HG02840 (cell line): ENCODE data around the gene MGAT3.

Experiments used
- ATAC-seq: cut with Tn5 transposase; IDR thresholded peaks from one replicate; pipeline ENCODE4 v1.9.1; 2021; ENCODE audit warnings: mild to moderate bottlenecking, moderate library complexity, moderate number of reproducible peaks; ENCODE audit not compliant: unreplicated experiment, low FRiP score

The MGAT3 gene

DNA sequence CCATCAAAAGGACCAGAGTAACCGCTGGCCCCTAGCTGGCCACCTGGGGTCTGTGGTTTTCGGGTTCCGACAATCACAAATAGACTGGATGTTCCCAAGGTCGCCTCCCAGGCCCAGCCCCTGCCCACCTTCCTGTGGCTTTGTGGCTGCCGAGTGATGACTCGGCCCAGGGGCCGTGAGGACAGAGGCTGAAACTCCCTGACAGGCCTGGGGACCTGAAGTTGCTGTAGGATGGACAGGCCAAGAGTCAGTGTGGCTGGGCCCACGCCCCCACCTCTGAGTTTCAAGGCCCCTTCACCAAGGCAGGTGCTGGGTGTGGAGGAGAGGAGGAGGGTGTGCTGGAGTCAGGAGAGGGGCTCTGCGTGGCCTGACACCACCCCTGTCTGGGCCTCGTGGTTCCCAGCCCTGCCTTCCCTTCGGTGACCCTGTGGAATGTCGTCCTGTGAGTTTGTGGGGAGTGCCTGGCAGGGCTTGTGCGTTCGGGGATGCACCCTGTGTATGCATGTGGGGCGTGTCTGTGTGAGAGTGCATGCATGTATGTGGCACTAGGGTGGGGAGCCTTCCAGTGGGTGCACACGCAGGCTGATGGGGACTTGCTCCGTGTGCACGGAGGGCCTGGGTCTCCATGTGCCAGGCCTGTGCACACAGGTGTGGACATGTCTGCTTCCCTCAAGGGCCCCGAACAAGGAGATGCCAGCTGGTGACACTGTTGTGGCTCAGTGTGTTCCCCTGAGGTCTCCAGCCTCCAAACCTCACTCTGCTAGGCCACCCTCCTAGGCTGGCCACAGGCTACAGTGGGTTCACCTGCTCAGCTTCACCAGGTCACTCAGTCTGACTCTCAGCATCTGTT is 8.4 kb upstream of the MGAT3 start:
- ATAC-seq = no peak

GRCh38 chr22:39449708-39450107 is 7.1 kb upstream of the MGAT3 start:
- no peak for ATAC-seq

- no peak for ATAC-seq
These were observed 6.4 kb upstream of the MGAT3 start for GRCh38 chr22:39450258-39450955.

- no peak for ATAC-seq
These were observed 4.1 kb upstream of the MGAT3 start for GRCh38 chr22:39452740-39453040.

GRCh38 chr22:39453765-39454378 is 2.9 kb upstream of the MGAT3 start:
- ATAC-seq = no peak

DNA sequence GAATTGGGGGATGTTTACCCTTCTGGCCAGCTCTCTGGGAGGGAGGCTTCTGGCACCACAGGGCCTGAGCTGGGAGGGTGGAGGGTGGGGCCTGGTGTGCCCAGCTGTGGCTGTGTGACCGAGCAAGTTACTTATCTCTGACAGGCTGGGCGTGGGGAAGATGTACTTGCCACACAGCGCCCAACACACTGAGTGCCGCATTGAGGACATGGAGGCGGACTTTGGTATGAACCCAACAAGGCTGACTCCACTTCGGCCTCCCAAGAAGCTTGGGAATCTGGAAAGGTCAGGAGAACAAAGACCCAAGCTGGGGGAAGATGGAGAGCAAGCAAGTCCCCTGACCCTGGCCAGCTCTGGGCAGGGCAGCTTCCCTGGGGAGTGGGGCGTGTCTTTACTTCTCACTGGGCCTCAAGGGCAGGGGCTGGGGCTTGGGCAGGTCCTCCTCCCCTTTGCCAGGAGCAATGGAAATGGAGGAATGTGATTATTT is 2.4 kb upstream of the MGAT3 start:
- no peak for ATAC-seq

GRCh38 chr22:39457198-39457555 is 365 bp downstream of the MGAT3 start:
- ATAC-seq = no peak

- ATAC-seq = no peak
These were observed 988 bp downstream of the MGAT3 start for GRCh38 chr22:39457556-39458443.

- no peak for ATAC-seq
These were observed 1.8 kb downstream of the MGAT3 start for GRCh38 chr22:39458444-39459083.

DNA sequence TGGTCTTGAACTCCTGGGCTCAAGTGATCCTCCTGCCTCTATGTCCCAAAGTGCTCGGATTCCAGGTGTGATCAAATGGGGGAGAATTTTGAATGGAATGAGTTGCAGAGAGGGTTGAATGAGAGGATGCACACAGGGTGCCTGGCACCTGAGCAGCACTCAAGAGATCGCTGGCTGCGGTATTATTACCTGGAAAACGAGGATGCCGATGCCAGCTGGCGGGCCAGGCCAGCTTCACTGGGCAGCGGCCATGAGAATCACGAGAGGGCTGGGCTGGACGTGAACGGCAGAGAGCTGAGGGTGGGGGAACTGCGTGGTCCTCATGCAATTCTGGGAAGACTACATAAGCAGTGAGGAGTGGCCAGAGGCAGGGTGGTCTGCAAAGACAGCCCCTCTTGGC is 2.9 kb downstream of the MGAT3 start:
- no peak for ATAC-seq

DNA sequence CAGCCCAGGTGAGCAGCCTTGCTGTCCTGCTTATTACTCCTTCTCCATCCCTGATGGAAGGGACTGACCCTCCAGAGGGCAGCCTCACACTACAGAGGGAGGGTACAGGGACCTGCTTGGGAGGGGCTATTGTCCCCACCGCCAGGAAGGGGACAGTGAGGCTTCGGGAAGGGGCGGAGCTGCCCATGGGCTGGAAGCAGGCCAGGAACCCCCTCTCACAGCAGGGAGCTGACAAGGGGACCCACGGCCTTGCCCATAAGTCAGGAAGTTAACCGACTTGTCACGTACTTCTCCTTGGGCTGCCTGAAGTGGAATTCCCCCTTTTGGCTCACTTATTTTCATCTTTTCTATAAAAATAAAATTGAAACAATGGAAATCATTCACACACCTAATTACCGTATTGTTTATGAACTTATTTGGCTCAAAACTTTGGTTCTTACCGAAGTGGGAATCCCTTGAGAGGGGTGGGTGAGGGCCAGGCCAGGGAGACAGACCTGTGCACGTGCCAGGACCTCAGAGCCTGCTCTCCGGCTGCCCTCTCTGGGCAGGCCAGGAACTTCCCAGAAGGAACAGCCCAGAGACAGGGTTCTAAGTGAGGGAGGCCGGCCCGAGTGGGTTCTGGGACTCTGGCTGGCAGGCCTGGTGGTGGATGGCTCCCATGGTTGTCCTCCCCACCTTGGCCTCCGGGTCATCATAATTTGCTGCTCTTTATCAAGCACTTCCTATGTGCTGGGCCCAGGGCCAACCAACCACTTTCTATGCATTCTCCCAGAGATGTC is 5.8 kb downstream of the MGAT3 start:
- ATAC-seq = no peak

GRCh38 chr22:39463277-39463676 is 6.5 kb downstream of the MGAT3 start:
- ATAC-seq = no peak

GRCh38 chr22:39463931-39464390 is 7.1 kb downstream of the MGAT3 start:
- no peak for ATAC-seq

DNA sequence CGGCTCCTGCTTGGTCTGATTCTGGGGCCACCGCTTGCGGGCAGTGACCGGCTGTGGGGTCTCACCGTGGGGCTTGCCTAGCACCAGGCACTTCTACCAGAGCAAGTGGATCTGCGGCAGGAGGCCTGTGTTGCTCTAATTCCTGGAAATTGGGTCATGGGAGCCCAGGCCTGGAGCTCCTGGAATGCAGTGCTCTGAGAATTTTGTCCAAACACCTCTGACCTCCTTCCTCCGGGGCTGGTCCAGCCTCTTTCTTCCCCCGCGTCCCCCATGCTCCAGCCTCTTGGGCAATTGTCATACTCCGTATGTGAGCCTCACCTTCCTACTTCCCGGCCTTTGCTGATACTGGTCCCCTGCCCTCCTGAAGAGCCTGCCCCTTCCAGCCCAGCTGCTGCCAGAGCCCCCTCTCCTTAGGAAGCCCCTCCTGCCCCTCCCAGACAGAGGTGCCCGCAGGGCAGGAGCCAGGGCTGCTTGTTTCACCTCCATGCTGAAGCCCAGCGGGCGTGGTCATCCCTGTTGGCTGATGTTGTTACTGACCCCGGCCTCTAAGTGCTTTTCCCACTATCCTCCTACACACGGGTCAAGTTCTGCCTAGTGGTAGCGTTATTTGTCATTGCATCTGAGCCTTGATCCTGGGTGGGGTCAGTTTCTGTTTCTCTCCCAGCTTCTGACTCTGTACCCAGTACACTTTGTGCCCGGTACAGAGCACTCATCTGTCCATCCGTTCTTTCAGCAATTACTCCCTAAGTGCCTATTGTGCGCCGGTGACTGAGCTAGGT is 9.6 kb downstream of the MGAT3 start:
- ATAC-seq = no peak

GRCh38 chr22:39467390-39467895 is 10.6 kb downstream of the MGAT3 start:
- no peak for ATAC-seq

GRCh38 chr22:39468487-39469325 is 11.9 kb downstream of the MGAT3 start:
- no peak for ATAC-seq

DNA sequence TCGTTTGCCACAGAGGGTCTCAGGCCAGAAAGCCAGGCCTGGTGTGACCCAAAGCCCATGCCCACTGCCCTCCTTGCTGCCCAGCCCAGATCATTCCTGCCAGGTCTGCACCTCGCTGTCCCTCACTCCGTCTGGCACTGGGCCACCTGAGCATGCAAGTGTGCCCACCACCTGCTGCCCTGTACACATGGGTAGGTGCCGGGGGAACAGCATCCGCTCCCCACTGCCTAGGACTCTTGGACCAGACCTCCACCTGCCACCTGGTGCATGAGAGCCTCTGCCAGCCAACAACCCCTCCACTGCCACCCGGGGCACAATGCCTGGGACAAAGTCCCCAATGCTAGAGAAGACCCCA is 12.5 kb downstream of the MGAT3 start:
- ATAC-seq = no peak
